Activated CD8-positive, alpha-beta T cell treated with anti-CD3 and anti-CD28 coated beads for 36 hours (primary cell): ENCODE measurements around the gene GALNT3. TPM values are rescaled to one million over a fixed set of nuclear protein-coding genes. Genes with fewer than 3 reads are reported as not detected.
A peak's percentile ranks its signal among the peaks of the same experiment; 100 is the strongest.

Source experiments
- ATAC-seq: fragments of 200-7000 bp; cut with Tn5 transposase; one replicate; pipeline ENCODE4 v1.10.0; 2021; ENCODE audit warnings: mild to moderate bottlenecking, moderate library complexity
- CTCF ChIA-PET: fragments of 350-600 bp; sonication (Branson Sonifier 250); formaldehyde crosslinking; loops from one replicate; lab custom pipeline; 2021; ENCODE audit warnings: antibody characterized with exemption; lab: Charles Lee
- POLR2A ChIA-PET: fragments of 350-600 bp; sonication (Branson Sonifier 250); formaldehyde crosslinking; loops from one replicate; lab custom pipeline; 2021; ENCODE audit warnings: antibody characterized with exemption; lab: Charles Lee
- DNase-seq: peaks from one replicate; pipeline ENCODE4 v3.0.0-alpha.2; 2020
- H3K27ac Mint-ChIP-seq: one replicate; pipeline ENCODE4 v1.8.0; 2021; ENCODE audit warnings: mild to moderate bottlenecking, mixed read lengths
- H3K27me3 Mint-ChIP-seq: one replicate; pipeline ENCODE4 v1.8.0; 2021; ENCODE audit warnings: mixed read lengths
- H3K36me3 Mint-ChIP-seq: one replicate; pipeline ENCODE4 v1.8.0; 2021; ENCODE audit warnings: low read depth, mixed read lengths
- H3K4me1 Mint-ChIP-seq: one replicate; pipeline ENCODE4 v1.8.0; 2021; ENCODE audit warnings: low read depth, mixed read lengths
- H3K4me3 Mint-ChIP-seq: one replicate; pipeline ENCODE4 v1.8.0; 2021; ENCODE audit warnings: mild to moderate bottlenecking, moderate library complexity, mixed read lengths
- H3K9me3 Mint-ChIP-seq: one replicate; pipeline ENCODE4 v1.8.0; 2021; ENCODE audit warnings: mixed read lengths
- intact Hi-C: fragments of 100-400 bp; cut with micrococcal nuclease; formaldehyde crosslinking; loops from one replicate; pipeline ENCODE4 v1.10.0; 2022
- total RNA-seq, 2 experiments: library from RNA; stranded (reverse); gene quantifications; one replicate each; pipeline ENCODE4 v1.2.3, GENCODE V29; 2021
- TF ChIP-seq, protein P1 (sequence below): fragments of 200-600 bp; IDR thresholded peaks from one replicate; pipeline ENCODE4 v1.8.0; 2022; ENCODE audit warnings: antibody characterized with exemption, mild to moderate bottlenecking

Gene GALNT3
- total RNA-seq, 2 experiments from 2014 or later = 1.9 to 2.8 TPM

DNA sequence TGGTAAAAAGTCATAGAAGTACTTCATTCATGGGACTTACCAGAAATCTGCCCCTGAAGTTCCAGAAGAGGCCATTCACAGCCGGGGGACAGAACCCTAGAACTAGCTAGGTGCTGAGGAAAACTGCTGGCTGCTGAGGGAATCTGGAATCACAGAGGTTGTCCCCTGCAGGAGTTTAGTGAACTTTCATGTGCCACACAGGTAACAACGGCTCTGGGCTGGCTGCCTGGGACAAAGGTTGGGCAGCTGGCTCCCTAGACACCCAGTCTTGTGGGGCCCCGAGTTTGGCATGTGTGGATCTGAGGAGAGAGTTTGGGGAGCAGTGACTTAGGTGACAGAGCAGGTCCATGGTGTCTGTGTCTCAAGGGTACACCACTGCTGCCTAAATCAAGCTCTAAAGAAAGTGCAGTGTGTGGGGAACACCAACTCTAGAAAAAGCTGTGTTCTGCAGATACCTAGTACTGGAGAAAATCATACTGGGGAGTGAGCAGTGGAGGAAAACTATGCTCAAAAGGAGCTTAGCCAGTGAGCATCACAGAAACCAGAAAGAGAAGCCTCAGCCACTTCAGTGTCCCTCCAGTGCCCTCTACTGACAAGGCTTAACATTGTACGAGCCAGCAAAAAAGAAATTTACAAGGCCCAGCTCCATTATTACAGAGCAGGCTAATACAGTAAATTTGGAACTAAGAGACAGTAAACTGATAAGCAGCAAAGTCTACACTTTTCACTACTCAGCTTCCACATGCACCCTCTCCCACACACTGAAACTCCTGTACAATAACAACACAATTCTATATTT lies 15.2 kb downstream of the GALNT3 start:
- no peaks in the 10 kb centered on the region for H3K27me3 Mint-ChIP-seq
- TF ChIP-seq, protein P1, sequence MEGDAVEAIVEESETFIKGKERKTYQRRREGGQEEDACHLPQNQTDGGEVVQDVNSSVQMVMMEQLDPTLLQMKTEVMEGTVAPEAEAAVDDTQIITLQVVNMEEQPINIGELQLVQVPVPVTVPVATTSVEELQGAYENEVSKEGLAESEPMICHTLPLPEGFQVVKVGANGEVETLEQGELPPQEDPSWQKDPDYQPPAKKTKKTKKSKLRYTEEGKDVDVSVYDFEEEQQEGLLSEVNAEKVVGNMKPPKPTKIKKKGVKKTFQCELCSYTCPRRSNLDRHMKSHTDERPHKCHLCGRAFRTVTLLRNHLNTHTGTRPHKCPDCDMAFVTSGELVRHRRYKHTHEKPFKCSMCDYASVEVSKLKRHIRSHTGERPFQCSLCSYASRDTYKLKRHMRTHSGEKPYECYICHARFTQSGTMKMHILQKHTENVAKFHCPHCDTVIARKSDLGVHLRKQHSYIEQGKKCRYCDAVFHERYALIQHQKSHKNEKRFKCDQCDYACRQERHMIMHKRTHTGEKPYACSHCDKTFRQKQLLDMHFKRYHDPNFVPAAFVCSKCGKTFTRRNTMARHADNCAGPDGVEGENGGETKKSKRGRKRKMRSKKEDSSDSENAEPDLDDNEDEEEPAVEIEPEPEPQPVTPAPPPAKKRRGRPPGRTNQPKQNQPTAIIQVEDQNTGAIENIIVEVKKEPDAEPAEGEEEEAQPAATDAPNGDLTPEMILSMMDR = no peak
- peaks cover 2% of the 10 kb centered on the region for H3K36me3 Mint-ChIP-seq
- CTCF ChIA-PET = interaction anchor here (0.6 to 2.1 kb wide), 7 partner anchors 9 to 376 kb away, joined by 3 to 5 read pairs (median 4); partner anchors contain the start of gene GALNT3
- peak; percentile 6 for DNase-seq
- intact Hi-C loops = no loop called here
- peaks cover 4% of the 10 kb centered on the region for H3K9me3 Mint-ChIP-seq
- H3K4me3 Mint-ChIP-seq = no peak overlapping the region
- peak; percentile 39 for ATAC-seq
- H3K4me1 Mint-ChIP-seq = peaks cover 3% of the 10 kb centered on the region
- POLR2A ChIA-PET = interaction anchor here (0.6 kb wide), 2 partner anchors 95 to 414 kb away, joined by 3 read pairs; no protein-coding TSS in a partner anchor
- no peak overlapping the region for H3K27ac Mint-ChIP-seq

DNA sequence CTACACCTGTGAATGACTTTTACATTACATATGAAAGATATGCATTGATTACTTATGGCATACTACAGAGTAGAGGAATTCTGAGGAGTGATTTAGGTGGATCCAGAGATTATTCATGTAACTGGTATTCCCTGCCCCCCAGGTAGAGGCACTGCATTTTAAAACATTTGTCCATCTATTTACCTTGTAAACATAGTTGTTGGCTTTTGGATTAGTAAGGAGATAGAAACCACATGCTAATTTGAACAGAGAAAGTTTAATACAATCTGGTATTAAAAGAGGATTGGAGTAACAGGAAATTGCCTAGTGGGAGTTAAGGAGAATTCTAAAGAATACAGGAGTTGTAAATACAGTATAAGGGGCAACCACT lies 15.9 kb downstream of the GALNT3 start:
- no peak for DNase-seq
- TF ChIP-seq, protein P1 = no peak
- ATAC-seq = no peak
- Mint-ChIP-seq H3K9me3 (peaks cover 4% of the 10 kb centered on the region), H3K36me3 (peaks cover 2% of the 10 kb centered on the region), H3K4me1 (peaks cover 3% of the 10 kb centered on the region), H3K4me3 (no peak overlapping the region), H3K27me3 (no peaks in the 10 kb centered on the region), H3K27ac (no peak overlapping the region)
- POLR2A ChIA-PET = interaction anchor here (0.6 kb wide), 1 partner anchor 96 kb away, joined by 3 read pairs; no protein-coding TSS in a partner anchor
- CTCF ChIA-PET = interaction anchor here (1.1 to 2.1 kb wide), 2 partner anchors 8 to 96 kb away, joined by 4 to 5 read pairs; no protein-coding TSS in a partner anchor
- intact Hi-C loops = no loop called here

DNA sequence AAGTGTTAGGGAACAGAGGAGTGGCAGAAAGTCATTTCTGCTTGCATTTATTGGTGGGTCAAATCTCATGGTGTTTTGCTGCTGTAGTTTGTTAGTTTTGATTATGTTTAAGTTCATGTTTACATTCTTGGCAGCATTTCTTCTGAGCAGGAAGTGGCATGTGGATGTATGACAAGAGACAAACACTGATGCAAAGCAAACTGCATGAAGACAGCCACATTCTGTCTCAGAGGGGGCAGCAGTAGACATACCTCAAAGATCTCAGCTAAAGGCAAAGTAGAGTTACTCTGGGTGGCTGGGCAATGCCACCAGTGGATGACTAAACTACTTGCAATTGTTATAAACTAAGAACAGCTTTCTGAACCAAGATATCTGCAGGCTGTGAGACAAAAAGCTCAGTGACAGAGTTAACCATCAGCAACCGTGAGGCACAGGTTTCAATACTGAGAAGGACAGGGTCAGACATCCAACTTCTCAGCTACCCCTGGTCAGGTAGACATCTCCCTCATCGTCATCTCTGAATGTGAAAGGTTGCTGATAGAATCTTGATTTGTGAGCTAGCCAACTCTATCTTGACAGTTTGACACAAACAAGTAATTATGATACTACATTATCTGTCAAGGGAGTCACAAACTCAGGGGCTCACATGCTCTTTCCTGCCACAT lies 16.4 kb downstream of the GALNT3 start:
- intact Hi-C loops = no loop called here
- no peak overlapping the region for H3K4me3 Mint-ChIP-seq
- peak overlapping the region; percentile 17 for H3K27ac Mint-ChIP-seq
- H3K9me3 Mint-ChIP-seq = peaks cover 4% of the 10 kb centered on the region
- TF ChIP-seq, protein P1 = no peak
- ChIA-PET POLR2A (interaction anchor here (0.6 kb wide), 1 partner anchor 234 kb away, joined by 3 read pairs; no protein-coding TSS in a partner anchor), CTCF (interaction anchor here (2.1 kb wide), 1 partner anchor 97 kb away, joined by 5 read pairs; no protein-coding TSS in a partner anchor)
- DNase-seq (no peak), ATAC-seq (peak; percentile 61)
- H3K36me3 Mint-ChIP-seq = peaks cover 2% of the 10 kb centered on the region
- H3K4me1 Mint-ChIP-seq = peaks cover 5% of the 10 kb centered on the region
- H3K27me3 Mint-ChIP-seq = no peaks in the 10 kb centered on the region

DNA sequence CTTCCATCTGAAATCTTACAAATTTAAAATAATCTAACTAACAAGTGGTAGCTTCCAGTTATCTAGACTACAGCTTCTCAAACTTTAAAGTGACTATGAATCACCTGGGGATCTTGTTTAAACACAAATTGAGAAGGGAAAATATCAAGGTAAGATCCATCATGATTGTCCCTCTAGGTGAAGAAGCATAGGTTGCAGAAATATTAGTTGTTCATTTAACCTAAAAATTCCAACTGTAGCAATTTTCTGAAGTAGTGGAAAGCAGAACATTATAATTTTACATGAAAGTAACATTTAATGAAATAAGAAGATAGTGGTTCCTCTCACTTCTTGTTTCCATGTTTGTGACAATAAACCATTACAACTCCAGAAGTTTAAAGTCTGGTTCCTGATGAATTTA lies 17.3 kb downstream of the GALNT3 start:
- POLR2A ChIA-PET = interaction anchor here (0.9 kb wide), 1 partner anchor 9 kb away, joined by 3 read pairs; no protein-coding TSS in a partner anchor
- ATAC-seq = no peak

More for the DNA sequence above, 17.3 kb downstream of the GALNT3 start:
- intact Hi-C loops = no loop called here
- Mint-ChIP-seq H3K4me3 (no peak overlapping the region), H3K9me3 (peaks cover 4% of the 10 kb centered on the region), H3K36me3 (peaks cover 2% of the 10 kb centered on the region), H3K27me3 (no peaks in the 10 kb centered on the region), H3K27ac (no peak overlapping the region), H3K4me1 (peaks cover 5% of the 10 kb centered on the region)
- TF ChIP-seq, protein P1 = no peak
- CTCF ChIA-PET = no interaction called here
- no peak for DNase-seq
